Activated CD4-positive, alpha-beta T cell treated with anti-CD3 and anti-CD28 coated beads, Interleukin-2, amount 50 U/mL, for 48 hours (primary cell): Measurements from ENCODE around the gene VCAN.

ENCODE experiments used
- DNase-seq, 2 experiments: peaks; one replicate each; pipeline ENCODE4 v3.0.0-alpha.2; 2020

VCAN gene

DNA sequence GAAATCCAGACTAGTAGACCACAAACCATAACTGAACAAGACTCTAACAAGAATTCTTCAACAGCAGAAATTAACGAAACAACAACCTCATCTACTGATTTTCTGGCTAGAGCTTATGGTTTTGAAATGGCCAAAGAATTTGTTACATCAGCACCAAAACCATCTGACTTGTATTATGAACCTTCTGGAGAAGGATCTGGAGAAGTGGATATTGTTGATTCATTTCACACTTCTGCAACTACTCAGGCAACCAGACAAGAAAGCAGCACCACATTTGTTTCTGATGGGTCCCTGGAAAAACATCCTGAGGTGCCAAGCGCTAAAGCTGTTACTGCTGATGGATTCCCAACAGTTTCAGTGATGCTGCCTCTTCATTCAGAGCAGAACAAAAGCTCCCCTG is 68.6 kb downstream of the VCAN start:
- DNase-seq: no peak

DNA sequence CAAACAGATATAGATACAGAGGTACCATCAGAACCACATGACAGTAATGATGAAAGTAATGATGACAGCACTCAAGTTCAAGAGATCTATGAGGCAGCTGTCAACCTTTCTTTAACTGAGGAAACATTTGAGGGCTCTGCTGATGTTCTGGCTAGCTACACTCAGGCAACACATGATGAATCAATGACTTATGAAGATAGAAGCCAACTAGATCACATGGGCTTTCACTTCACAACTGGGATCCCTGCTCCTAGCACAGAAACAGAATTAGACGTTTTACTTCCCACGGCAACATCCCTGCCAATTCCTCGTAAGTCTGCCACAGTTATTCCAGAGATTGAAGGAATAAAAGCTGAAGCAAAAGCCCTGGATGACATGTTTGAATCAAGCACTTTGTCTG is 69.2 kb downstream of the VCAN start:
- DNase-seq: no peak

DNA sequence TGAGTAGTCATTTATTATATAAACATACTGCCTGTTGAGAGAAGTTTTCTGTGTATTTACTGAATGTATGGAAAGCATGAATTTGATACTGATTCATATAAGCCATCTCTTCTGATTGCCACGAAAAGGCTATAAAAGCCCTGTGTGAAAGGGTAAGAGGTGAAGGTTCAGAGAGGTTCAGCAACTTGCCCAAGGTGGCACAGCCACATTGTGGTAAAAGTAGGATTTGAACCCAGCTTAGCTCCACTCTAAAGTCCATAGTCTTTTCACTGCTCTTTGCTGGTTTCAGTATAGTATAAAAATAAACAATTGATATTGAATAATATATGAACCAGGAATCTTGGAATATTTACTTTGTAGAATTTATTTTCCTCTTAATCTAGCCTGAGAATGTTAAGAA is 71.3 kb downstream of the VCAN start:
- no peak for DNase-seq

DNA sequence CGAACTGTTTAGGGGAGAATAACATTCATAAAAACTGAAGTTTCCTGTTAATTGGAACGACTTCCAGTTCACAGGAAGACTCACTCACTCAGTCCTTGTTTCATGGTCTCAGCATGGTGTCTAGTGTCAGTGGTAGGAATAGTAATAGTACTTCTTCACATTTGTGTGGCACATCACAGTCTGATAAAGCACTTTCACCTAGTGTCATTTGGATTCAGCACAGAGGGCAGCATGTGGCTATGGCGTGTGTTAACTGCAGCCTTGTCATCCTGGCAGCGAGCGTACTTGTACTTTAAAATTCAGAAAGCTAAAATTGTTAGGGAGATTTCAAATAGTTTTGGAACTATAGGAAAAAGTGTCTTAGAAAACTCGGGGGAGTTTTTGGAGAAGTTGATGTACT is 72.4 kb downstream of the VCAN start:
- no peak for DNase-seq

DNA sequence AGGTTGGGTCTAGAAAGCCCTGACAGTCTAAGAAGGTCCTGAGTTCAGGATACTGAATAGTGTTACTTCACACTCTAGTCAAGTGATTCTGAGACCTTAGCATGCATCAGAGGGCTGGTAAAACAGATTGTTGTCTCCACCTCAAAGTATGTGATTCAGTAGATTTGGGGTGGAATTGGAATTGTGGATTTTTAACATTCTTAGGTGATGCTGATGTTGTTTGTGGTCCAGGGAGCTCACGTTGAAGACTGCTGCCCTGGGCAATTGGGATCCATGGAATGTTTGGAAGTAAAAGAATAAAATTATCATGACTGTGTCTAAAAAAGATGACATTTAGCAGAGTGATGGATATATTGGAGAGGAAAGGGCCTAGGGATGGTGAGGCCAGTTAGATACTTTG is 75.6 kb downstream of the VCAN start:
- no peak for DNase-seq

DNA sequence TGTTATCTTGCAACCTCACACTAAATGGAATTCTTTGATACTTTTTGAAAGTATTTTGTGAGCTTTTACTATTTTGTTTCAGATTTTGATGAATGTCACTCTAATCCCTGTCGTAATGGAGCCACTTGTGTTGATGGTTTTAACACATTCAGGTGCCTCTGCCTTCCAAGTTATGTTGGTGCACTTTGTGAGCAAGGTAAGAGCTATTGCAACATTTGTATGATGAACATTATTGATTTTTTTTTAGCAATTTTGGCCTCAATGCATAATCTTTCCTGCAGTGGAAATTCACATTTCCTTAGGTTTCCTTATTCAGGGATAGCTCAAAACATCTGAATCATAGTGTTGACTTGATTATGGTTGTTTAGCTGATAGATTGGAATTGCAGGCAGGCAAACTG is 76.3 kb downstream of the VCAN start:
- no peak for DNase-seq

DNA sequence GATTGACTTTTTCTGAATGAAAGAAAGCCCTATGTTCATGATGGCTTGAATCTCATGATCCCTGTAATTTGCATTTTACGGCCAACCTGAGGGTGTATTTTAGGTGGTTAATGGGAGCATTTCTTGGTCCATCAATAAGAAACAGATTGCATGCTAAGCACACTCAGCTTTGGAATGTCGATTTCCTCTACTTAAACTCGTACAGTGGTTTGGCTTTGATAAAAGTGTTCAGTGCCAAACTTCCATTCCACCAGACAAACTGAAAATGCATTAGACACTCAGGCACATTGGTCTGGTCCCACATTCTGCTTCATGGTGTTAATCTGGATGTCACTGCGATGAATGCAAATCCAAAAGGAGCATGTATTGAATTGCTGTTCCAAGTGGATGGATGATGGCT is 77.0 kb downstream of the VCAN start:
- no peak for DNase-seq

DNA sequence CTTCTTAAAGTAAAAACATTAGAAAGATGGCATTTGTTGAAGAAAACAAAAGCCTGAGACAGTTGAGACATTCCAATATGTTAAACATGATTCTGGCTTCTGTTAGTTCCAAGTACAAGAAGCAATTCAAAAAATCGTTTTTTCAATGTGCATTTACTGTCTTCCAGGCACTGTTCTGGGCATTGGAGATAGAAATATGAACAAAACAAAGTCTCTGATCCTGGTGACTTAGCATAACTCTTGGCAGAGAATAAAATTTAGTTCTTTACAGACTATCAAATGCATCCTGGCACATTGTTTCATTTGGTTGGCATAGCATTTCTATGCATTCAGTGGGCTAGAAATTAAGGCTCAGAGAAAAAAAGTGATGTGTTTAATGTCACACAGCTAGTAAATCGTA is 77.5 kb downstream of the VCAN start:
- no peak for DNase-seq

DNA sequence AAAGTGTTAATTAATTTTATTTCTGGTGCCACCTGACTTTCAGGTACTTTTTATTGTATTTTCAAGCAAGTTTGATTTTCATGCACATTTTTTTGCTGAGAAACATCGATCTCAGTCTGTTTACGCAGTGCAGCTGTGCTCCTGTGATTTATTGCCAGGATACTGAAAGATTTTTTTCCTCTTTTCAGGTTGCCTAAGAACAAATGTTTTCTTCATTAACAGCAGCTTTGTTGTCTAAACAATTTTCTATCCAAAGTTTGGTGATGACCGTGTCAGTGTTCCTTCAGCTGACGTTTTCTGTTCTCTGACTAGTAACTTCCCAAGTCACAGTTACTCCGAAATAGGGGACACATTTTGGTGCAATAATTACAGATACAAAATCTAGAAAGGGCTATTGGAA is 78.1 kb downstream of the VCAN start:
- DNase-seq: no peak

DNA sequence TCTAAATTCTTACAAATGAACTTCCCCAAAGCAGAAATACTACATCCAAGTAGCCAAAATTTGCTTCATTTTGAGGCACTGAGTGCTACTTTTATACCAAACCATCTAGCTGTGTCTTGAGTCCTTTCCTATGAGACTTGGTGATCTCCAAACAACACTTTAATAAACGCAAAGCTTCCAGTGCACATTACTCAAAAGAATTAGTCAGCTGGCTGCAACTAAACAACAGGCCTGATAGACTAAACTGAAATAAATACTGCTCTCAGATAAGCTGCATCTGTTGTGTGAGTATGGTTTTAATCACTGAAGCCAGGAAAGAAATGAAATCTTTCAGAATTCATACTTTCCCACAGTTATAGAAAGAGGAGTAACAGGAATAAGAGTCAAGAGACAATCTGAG is 80.3 kb downstream of the VCAN start:
- DNase-seq: no peak

DNA sequence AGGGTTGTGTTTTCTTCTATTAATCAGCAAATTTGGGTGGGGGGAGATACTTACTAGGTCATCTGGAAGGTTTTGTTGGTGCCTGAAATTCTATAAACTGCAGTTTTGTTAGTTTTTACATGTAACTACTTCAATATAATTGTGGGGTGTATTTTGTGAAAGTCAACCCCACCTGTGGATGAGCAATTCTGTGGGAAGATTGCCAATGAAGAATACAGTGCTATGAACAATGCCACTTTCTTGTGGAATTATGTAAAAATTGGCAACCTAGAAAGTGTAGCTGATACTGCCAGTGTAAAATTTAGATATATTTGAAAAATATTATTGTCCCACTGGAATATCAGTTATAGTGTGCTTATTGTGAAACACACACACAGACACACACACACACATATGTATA is 80.7 kb downstream of the VCAN start:
- DNase-seq: no peak

DNA sequence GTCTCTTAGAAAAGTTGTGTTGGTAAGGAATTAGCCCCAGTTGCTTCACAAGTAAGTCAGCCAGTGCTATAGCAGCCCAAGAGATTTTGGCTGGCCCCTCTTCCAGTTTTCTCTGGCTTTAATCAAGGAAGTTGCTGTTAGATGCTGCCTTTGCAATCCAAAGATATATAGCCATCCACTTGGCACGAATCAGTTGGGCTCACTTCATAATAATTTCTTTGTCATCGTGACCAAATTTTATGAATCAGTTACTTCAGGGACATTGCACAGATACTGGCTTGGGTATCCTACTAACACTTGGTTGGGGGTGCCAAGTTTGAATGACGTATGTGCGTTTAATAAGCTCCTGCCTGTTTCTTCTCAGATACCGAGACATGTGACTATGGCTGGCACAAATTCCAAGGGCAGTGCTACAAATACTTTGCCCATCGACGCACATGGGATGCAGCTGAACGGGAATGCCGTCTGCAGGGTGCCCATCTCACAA is 81.5 kb downstream of the VCAN start:
- DNase-seq: no peak

DNA sequence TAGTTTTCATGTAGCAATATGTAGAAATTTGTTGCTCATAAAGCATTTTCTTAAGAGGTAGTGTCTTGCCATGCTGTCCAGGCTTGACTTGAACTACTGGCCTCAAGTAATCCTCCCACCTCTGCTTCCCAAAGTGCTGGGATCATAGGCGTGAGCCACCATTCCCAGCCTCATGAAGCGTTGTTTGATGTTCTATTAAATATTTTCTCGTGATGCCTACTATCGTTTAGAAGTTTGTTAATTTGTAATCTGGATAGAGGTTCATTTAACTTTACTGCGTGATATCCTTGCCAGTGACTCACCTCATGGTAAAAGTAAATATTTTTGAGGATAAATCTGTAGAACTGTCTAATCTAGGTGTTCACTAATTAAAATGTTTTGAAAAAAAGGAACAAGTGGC is 82.6 kb downstream of the VCAN start:
- no peak for DNase-seq

DNA sequence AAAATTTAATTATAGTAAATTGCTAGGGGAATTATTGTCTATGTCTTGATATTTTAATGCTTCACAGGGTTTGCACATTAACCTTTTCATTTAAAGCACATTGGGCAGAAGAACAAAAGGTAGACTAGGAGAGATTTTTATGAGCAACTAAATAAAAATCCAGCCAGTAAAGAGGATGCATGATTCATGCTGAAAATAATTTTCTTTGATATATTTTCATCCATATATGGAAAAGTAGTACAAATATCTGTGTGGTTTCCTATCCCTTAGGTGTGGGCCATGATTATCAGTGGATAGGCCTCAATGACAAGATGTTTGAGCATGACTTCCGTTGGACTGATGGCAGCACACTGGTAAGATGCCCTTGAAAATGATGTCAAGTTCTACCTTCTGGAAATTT is 83.1 kb downstream of the VCAN start:
- no peak for DNase-seq

DNA sequence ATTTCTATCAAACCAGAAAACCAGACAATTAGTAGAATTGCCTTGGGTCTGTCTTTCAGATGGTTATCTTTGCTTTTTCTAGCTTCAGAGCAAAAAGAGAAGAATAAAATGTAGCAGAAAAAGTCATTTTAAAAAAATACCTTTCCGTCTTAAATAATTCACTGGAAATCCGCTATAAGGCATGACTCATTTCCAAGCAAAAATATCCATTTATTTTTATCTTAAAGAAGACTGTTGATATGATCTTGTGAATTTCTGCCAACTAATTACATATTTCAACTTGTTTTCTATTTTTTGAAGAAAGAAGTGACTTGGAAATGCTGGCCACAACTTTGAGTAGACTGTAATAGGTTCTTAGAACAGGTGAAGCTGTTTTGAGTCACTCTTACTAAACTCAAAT is 83.7 kb downstream of the VCAN start:
- no peak for DNase-seq

DNA sequence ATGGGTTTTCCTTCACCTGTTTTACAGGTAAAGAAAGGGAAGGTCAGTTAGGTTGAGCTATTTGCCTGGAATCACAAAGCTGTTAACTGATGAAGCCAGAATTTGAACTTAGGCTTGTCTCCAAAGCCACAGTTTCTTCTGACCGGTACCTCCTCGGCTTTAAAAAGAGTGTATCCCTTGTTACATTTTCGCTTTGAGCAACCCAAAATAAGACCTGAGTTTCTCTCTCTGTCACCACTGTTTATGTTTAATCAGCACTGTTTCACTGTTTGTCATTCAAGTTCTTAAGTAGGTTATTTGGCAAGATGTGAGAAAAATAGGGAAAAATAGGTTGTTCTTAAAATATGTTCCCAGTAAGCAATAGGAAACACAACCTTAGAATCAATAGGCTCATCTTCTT is 84.6 kb downstream of the VCAN start:
- DNase-seq: no peak

DNA sequence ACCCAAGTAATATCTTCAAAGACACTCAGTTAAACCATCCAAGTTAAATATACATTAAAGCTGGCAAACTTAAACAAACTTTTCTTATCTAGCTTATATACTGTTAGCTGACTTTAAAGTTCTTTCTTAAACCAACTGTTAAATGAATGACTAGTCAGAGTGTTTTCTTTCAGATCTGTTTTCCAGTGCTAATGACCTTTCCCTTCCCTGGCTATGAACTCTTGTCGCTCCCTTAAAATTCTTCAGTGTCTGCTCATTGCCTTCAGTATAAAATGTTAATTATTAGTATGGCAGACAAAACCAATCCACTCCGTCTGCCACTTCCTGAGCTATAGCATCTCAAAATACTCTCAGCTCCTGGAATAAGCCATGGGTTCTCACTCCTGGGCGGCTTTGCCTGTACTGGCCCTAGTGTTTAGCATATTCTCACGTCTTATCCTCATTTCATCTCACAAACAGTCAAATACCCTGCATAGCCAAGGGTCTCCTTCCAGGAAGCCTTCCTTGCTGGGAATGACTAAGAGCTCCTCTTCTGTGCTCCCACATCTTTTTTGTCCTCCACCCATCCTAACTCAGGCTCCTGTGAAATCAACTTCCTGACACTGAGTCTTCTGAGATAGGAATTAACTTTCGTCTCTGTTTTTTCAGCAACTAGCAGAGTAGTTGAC is 87.7 kb downstream of the VCAN start:
- no peak for DNase-seq

DNA sequence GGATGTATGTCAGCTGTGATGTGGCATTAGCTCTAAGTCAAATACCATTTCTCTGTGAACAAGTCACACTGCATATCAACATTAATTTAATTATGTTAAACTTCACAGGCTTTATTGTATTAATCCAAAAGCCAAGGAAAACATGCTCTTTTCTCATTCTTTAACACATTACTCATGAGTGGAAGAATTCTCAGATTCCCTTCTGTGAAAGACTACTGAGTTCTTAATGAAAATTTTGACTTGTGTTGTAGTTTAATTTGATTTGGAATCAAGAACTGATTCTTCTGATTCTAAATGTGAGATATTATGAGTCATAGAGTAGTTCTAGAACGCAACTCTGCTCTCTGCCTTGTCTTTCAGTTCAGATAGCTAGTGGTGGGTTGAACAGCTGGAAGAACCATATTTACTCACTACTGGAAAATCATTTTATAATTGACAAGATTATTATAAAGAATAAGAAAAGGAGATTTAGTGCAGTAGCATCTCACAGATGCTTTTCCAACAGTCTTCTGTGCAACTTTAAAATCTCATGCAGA is 90.6 kb downstream of the VCAN start:
- DNase-seq: no peak

DNA sequence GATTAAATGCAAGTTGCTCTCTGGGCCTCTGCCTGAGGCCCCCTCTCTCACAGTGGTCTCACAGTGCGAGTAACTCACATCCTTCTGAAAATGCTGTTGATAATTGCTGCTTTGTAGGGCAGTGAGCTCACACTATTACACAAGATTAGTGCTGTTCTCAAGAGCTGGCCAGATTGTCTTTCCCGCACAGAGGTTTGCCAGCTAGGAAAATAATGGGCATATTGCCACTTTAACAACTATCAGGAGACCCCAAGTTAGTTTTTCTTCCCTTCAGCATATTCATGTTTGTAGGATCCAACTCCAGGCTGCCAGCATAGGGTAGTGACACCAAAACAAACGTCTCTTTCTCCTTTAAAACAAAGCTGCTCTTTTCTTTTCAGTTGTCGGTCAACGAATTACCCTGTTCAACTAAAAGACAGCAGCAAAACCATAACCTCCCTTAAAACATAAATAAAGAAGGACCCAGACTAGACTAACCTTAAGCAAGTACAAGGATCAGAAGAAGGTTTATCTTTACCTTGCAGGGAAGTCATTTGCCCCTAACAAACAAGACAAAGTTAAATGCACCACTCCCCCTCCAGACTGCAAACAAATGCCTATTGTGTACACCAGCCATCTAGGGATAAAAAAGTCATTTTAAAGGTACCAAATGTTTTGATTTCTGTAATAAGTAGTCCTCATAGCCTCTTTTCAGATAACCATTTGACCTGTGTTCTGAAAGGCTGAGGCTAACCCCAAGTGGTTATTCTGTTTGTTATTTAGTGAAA is 91.4 kb downstream of the VCAN start:
- DNase-seq: no peak

DNA sequence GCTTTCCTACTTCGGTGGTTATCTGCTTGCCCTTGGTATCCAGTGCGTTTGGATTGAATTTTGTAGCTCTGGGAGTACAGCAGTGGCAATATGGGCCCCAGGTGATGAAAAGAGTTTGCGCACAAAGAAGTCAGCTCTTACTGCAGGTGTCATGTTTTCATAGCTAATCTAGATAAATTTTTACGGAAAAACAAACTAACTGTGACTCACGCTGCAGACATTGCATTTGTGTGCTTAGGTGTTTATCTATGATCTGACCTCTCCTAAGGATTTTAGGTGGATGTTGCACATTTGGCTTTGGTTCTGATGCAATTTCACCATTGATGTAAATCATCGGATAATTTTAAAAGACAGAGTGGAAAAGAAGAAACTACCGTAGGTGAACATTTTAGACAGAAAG is 92.1 kb downstream of the VCAN start:
- no peak for DNase-seq

DNA sequence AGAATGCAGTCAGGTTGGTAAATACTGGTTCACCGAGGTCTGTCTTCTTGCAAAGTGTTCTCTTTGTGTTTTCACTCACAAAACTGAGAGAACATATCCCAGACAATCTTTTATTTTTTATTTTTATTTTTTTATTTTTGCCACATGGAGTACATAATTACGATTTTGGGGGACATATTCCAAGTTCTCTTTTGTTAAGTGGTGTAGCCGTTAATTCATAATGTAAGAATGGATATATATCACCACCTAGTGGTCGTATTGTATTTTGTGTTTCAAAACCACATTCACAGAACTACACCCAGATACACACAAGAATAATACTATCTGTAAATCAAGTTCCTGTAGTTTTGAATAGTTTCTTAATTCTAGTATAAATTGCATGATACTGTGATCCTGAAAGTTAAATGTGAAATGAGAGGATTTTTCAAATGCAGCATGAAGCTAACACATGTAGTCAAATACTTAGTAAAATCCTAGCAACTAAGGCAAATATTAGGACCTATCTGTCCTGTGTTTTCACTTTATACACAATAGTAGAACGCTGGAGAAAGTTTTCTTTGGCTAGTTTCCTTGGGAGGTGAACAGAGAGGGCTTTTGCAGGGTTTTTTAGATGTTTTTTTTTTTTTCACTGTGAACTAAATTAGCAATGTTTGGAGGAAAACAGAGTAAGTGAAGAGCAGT is 92.7 kb downstream of the VCAN start:
- DNase-seq: no peak

DNA sequence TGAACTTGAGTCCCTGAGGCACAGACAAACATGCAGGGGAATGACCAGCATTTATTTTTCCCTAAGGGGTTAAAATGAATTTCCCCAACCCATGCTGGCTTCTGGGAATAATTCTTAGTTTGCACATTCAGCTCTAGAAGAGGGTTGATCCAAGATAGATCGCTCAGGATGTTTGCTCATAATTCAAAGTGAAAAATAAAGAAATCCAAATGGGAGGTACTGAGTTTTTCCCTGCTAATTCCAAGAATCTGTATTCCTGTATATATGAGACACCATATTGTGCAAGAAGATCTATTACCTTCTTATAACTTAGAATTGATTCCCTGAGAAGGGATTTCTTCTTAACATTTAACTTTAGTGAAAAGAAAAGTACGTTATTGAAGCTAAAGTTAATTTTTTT is 96.2 kb downstream of the VCAN start:
- DNase-seq: no peak

DNA sequence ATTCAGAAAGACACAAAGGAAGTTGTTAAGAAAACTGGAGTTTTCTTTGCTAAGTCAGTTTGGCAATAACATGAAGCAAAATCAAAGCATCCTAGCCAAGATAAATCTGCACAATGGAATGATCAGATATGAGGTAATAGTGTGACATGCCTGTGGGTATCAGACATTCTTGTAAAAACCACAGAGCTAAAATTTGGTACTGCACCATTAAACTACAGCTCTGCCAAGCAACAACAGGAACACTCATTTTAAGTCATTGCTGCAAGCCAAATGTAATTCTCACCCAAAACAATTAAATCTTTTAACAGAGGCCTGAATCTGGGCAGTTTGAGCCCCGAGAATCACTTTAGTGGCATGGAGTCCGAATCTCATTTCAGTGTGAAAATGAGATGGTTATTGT is 96.6 kb downstream of the VCAN start:
- DNase-seq: no peak

DNA sequence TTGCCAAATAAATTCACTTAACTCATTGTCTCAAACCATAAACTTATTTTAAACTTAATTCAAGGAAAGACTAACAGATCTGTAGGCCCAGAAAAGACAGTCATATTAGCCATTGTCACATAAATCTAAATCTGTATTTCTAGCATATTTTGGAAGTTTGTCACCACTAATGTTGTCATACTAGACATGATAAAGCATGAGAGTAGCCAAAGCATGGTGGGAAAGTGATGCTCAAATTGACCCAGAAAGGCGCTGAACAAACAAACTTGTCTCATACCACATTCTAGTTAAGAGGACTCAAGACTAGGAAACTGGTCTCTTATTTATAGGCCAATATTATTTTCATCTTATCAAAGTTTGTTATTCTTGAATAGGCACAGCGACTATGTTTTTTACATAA is 99.4 kb downstream of the VCAN start:
- no peak for DNase-seq
